Endothelial cell of umbilical vein (primary cell): ENCODE data around the gene DGKG. TPM values are rescaled to one million over a fixed set of nuclear protein-coding genes. Genes with fewer than 3 reads are reported as not detected.

Source experiments
- BruUV-seq: library from RNA; stranded (reverse); fragments of 400-500 nt; replicated peaks from 2 replicates; lab custom pipeline; 2021; lab: Mats Ljungman, UMichigan
- CTCF ChIA-PET: fragments of 300-600, 350-600 bp; sonication (Branson Sonifier 250); formaldehyde crosslinking; loops from one replicate; lab custom pipeline; 2021; ENCODE audit warnings: antibody characterized with exemption, inconsistent platforms; lab: Charles Lee
- POLR2A ChIA-PET: fragments of 300-600, 350-600 bp; sonication (Branson Sonifier 250); formaldehyde crosslinking; loops from one replicate; lab custom pipeline; 2021; ENCODE audit warnings: antibody characterized with exemption, inconsistent platforms; lab: Charles Lee
- DNase-seq: peaks from one replicate; pipeline ENCODE4 v3.0.0-alpha.2; 2011; ENCODE audit warnings: low read depth, low spot score
- FAIRE-seq: peaks from 2 replicates; lab custom pipeline; 2011; peaks lifted over from hg19 to GRCh38; lab: Jason Lieb, UNC
- H2AFZ ChIP-seq: 2 replicates; pipeline ENCODE4 v1.6.0; 2012; ENCODE audit warnings: low read depth, low read length, control low read depth, inconsistent platforms
- H3K27ac ChIP-seq: 2 replicates; pipeline ENCODE4 v1.5.1; 2011; ENCODE audit warnings: low read depth, mild to moderate bottlenecking, control low read depth, low read length, moderate library complexity; ENCODE audit not compliant: insufficient read depth
- H3K27me3 ChIP-seq, 2 experiments: 2 replicates each; pipeline versions ENCODE4 v1.6.0 to v1.6.1; 2011; ENCODE audit warnings: low read length in 2 of 2, mixed read lengths in 1 of 2; ENCODE audit not compliant: control insufficient read depth in 2 of 2, insufficient read depth in 2 of 2
- H3K36me3 ChIP-seq, 2 experiments: 2 replicates in 1 of 2; 3 replicates in 1 of 2; pipeline ENCODE4 v1.5.1; 2011; ENCODE audit warnings: low read length in 2 of 2, mild to moderate bottlenecking in 1 of 2, moderate library complexity in 1 of 2; ENCODE audit not compliant: control insufficient read depth in 2 of 2, insufficient read depth in 2 of 2; ENCODE audit errors: extremely low read depth in 1 of 2
- H3K4me1 ChIP-seq: 3 replicates; pipeline ENCODE4 v1.5.1; 2011; ENCODE audit warnings: mild to moderate bottlenecking, low read length; ENCODE audit not compliant: control insufficient read depth, insufficient read depth; ENCODE audit errors: extremely low read depth
- H3K4me2 ChIP-seq: 2 replicates; pipeline ENCODE4 v1.6.1; 2011; ENCODE audit warnings: low read length, control low read depth, mixed read lengths; ENCODE audit not compliant: insufficient read depth
- H3K4me3 ChIP-seq, 3 experiments: fragments of 200-600 bp in 1 of 3; sonication (generic), shearing (Covaris generic) in 1 of 3; replicated peaks in 1 of 3; 2 replicates each; pipeline ENCODE4 v1.5.1; 2011 to 2016; ENCODE audit warnings: control low read depth in 3 of 3, low read length in 3 of 3, mild to moderate bottlenecking in 2 of 3, inconsistent platforms in 1 of 3, low read depth in 1 of 3, moderate library complexity in 1 of 3; ENCODE audit not compliant: insufficient read depth in 1 of 3
- H3K79me2 ChIP-seq: 2 replicates; pipeline ENCODE4 v1.6.0; 2012; ENCODE audit warnings: low read length, inconsistent platforms; ENCODE audit not compliant: control insufficient read depth, insufficient read depth
- H3K9ac ChIP-seq: replicated peaks from 2 replicates; pipeline ENCODE3; 2011; ENCODE audit warnings: low read length, control low read depth; ENCODE audit not compliant: insufficient read depth; ENCODE audit errors: extremely low read depth
- H3K9me1 ChIP-seq: replicated peaks from 3 replicates; pipeline ENCODE4 v1.6.0; 2011; ENCODE audit warnings: mild to moderate bottlenecking, low read length; ENCODE audit not compliant: control insufficient read depth, insufficient read depth; ENCODE audit errors: extremely low read depth
- H3K9me3 ChIP-seq: replicated peaks from 2 replicates; pipeline ENCODE4 v1.5.1; 2012; ENCODE audit warnings: low read length, inconsistent platforms; ENCODE audit not compliant: control insufficient read depth, insufficient read depth
- H4K20me1 ChIP-seq: replicated peaks from 2 replicates; pipeline ENCODE3; 2011; ENCODE audit warnings: mild to moderate bottlenecking, low read length; ENCODE audit not compliant: control insufficient read depth, insufficient read depth; ENCODE audit errors: extremely low read depth
- EZH2 ChIP-seq: IDR thresholded peaks from 2 replicates; pipeline ENCODE4 v1.6.1; 2012; ENCODE audit warnings: borderline replicate concordance, low read depth, mild to moderate bottlenecking, moderate library complexity, low read length, inconsistent platforms; ENCODE audit not compliant: severe bottlenecking
- JUN ChIP-seq: IDR thresholded peaks from 2 replicates; pipeline ENCODE4 v1.6.1; 2011; ENCODE audit warnings: borderline replicate concordance, low read depth; ENCODE audit not compliant: insufficient read length, insufficient read depth
- POLR2AphosphoS5 ChIP-seq: IDR thresholded peaks from 2 replicates; pipeline ENCODE4 v1.6.1; 2012; ENCODE audit warnings: low read depth, mild to moderate bottlenecking, control low read depth, low read length, moderate library complexity; ENCODE audit not compliant: insufficient read depth
- dilution Hi-C: fragments of 300-500 bp; cut with MboI; formaldehyde crosslinking; loops from one replicate; pipeline ENCODE4 v1.15.0; 2019; ENCODE audit warnings: low sequenced_read_pairs; ENCODE audit not compliant: extremely low pct_ligation_motif_present
- intact Hi-C: fragments of 100-400 bp; cut with micrococcal nuclease; formaldehyde crosslinking; loops from one replicate; pipeline ENCODE4 v1.10.0; 2022
- polyA plus RNA-seq, 4 experiments: library from polyadenylated mRNA; depleted of rRNA in 3 of 4; stranded (reverse) in 3 of 4; unstranded in 1 of 4; fragments of >200 nt; gene quantifications; 2 replicates each; pipeline versions ENCODE4 v1.2.1 to v1.2.3, GENCODE V29; 2011 to 2012; ENCODE audit warnings: missing spikeins in 1 of 4
- total RNA-seq: library from RNA; stranded (reverse); gene quantifications from 2 replicates; pipeline ENCODE4 v1.2.3, GENCODE V29; 2021
- TF ChIP-seq, protein P1 (sequence below), 2 donors: IDR thresholded peaks; 1 replicate in 1 of 2; 2 replicates in 1 of 2; pipeline ENCODE4 v1.5.1; 2011; ENCODE audit warnings: low read length in 2 of 2, mild to moderate bottlenecking in 2 of 2, moderate library complexity in 2 of 2, control low read depth in 1 of 2, inconsistent platforms in 1 of 2, low read depth in 1 of 2; ENCODE audit not compliant: insufficient read depth in 1 of 2; ENCODE audit errors: extremely low read depth in 1 of 2

DGKG gene
- total and polyA plus RNA-seq, 2 donors (not counting 3 experiments of a cell fraction or from before 2014, with no cell fraction given), result not detected

DNA sequence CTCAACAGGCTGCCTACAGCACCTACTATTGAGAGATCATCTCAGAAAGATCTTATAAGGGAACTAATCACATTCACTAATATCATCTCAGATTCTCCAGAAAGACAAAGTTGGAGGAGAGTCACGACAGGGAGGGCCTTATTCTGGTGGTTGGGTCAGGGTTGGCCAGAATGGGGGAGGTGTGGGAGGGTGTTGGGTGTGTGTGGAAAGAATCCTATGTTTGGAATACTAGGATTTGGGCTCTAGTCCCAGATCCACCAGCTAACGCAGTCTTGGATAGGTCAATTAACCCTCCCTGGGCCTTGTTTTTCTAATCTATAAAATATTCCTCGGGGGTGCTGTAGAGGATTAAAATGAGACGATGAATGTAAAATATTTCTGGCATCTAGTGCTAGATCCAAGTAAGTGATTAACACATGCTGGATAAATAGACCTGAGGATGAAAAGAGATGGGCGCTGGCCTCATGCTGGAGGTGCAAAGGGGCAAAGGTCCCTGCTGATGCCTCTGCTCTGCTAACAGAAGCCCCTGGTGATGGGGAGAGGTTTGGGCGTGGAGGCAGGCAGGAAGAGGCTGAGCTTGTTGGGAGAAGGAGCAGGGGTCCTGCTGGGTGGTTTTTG is 185.6 kb downstream of the DGKG start:
- CTCF ChIA-PET, result interaction anchor here (1.1 to 1.3 kb wide), 2 partner anchors 10 to 21 kb away, joined by 3 read pairs; no protein-coding TSS in a partner anchor
- no peak for TF ChIP-seq POLR2AphosphoS5
- TF ChIP-seq, protein P1, sequence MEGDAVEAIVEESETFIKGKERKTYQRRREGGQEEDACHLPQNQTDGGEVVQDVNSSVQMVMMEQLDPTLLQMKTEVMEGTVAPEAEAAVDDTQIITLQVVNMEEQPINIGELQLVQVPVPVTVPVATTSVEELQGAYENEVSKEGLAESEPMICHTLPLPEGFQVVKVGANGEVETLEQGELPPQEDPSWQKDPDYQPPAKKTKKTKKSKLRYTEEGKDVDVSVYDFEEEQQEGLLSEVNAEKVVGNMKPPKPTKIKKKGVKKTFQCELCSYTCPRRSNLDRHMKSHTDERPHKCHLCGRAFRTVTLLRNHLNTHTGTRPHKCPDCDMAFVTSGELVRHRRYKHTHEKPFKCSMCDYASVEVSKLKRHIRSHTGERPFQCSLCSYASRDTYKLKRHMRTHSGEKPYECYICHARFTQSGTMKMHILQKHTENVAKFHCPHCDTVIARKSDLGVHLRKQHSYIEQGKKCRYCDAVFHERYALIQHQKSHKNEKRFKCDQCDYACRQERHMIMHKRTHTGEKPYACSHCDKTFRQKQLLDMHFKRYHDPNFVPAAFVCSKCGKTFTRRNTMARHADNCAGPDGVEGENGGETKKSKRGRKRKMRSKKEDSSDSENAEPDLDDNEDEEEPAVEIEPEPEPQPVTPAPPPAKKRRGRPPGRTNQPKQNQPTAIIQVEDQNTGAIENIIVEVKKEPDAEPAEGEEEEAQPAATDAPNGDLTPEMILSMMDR (IDR thresholded peaks at IDR 0.05; ENCODE audit: extremely low read depth in 1 of 2, insufficient read depth in 1 of 2, low read depth in 1 of 2, low read length in 2 of 2), result no peak
- no peak for TF ChIP-seq JUN
- TF ChIP-seq EZH2, result no peak
- no peak for FAIRE-seq
- H3K36me3 ChIP-seq, result no peaks in the 10 kb centered on the region
- no peak overlapping the region for H3K4me2 ChIP-seq
- intact Hi-C loops (no loop called here), dilution Hi-C loops (no loop called here)
- no peak overlapping the region for H2AFZ ChIP-seq
- POLR2A ChIA-PET, result no interaction called here
- no TSS peak for BruUV-seq
- no peaks in the 10 kb centered on the region for H3K27me3 ChIP-seq
- no peak overlapping the region for H3K27ac ChIP-seq
- H4K20me1 ChIP-seq, result no peaks in the 10 kb centered on the region
- H3K9me1 ChIP-seq, result no peaks in the 10 kb centered on the region
- no peak overlapping the region for H3K4me3 ChIP-seq
- no peaks in the 10 kb centered on the region for H3K79me2 ChIP-seq
- no peak for DNase-seq
- no peaks in the 10 kb centered on the region for H3K9me3 ChIP-seq
- H3K4me1 ChIP-seq, result no peaks in the 10 kb centered on the region
- H3K9ac ChIP-seq, result no peak overlapping the region
